ENCODE measurements around the gene HLA-DQB2.

- no peak for TF ChIP-seq GATA2 (IDR thresholded peaks at IDR 0.05; ENCODE audit: low read depth, low read length)
- no peak for TF ChIP-seq GATA3 (IDR thresholded peaks at IDR 0.05; ENCODE audit: low read depth, low read length)
Measured at GRCh38 chr6:32790306-32790705, 27.0 kb upstream of the HLA-DQB2 start.
